Tibial nerve (tissue), 4 donors: ENCODE measurements around the gene HSPG2.

Experiments
- CTCF ChIP-seq, 5 experiments: fragments of 200-600 bp in 3 of 5; fragments of 450-650 bp in 2 of 5; sonication (generic) in 3 of 5; IDR thresholded peaks; one replicate each; pipeline ENCODE4 v1.5.1; 2016 to 2019; ENCODE audit warnings: antibody characterized with exemption in 5 of 5, mild to moderate bottlenecking in 3 of 5, moderate library complexity in 2 of 5
- EP300 ChIP-seq, 2 donors: sonication (generic); formaldehyde crosslinking; IDR thresholded peaks; one replicate each; pipeline ENCODE4 v1.6.1; 2017; ENCODE audit warnings: antibody characterized with exemption in 2 of 2, mild to moderate bottlenecking in 1 of 2
- POLR2A ChIP-seq, 2 donors: fragments of 450-650 bp; IDR thresholded peaks; one replicate each; pipeline ENCODE4 v1.6.1; 2017; ENCODE audit warnings: antibody characterized with exemption in 2 of 2, mild to moderate bottlenecking in 2 of 2, moderate library complexity in 2 of 2

- TF ChIP-seq CTCF (IDR thresholded peaks at IDR 0.05) (no peak), EP300 (IDR thresholded peaks at IDR 0.05) (no peak), POLR2A (IDR thresholded peaks at IDR 0.05) (no peak)
These were observed 30.1 kb downstream of the HSPG2 start for GRCh38 chr1:21907079-21907418.
